WTC11 (cell line): ENCODE data around the gene PGA3. TPM values are rescaled to one million over a fixed set of nuclear protein-coding genes. Genes with fewer than 3 reads are reported as not detected.
A peak's percentile ranks its signal among the peaks of the same experiment; 100 is the strongest.

Source experiments
- ATAC-seq: fragments of 200-7000 bp; cut with Tn5 transposase; 2 replicates; pipeline ENCODE4 v1.10.0; 2021; ENCODE audit warnings: mild to moderate bottlenecking, moderate library complexity
- CTCF ChIA-PET: fragments of 300-600 bp; sonication (Branson Sonifier 250); formaldehyde crosslinking; loops from one replicate; lab custom pipeline; 2021; ENCODE audit warnings: antibody characterized with exemption; lab: Charles Lee
- POLR2A ChIA-PET: fragments of 350-600 bp; sonication (Branson Sonifier 250); formaldehyde crosslinking; loops from one replicate; lab custom pipeline; 2021; ENCODE audit warnings: antibody characterized with exemption; lab: Charles Lee
- DNase-seq: peaks from one replicate; pipeline ENCODE4 v3.0.0; 2021; ENCODE audit warnings: low spot score
- H3K27ac Mint-ChIP-seq: 2 replicates; pipeline ENCODE4 v1.8.0; 2021; ENCODE audit warnings: mixed read lengths
- H3K27me3 Mint-ChIP-seq: 2 replicates; pipeline ENCODE4 v1.8.0; 2021; ENCODE audit warnings: low read depth, mild to moderate bottlenecking, moderate library complexity, mixed read lengths
- H3K36me3 Mint-ChIP-seq: 2 replicates; pipeline ENCODE4 v1.8.0; 2021; ENCODE audit warnings: mixed read lengths
- H3K4me1 Mint-ChIP-seq: 2 replicates; pipeline ENCODE4 v1.8.0; 2022; ENCODE audit warnings: mixed read lengths
- H3K4me3 Mint-ChIP-seq: 2 replicates; pipeline ENCODE4 v1.8.0; 2021; ENCODE audit warnings: mild to moderate bottlenecking, moderate library complexity, mixed read lengths
- H3K9me3 Mint-ChIP-seq: 2 replicates; pipeline ENCODE4 v1.8.0; 2021; ENCODE audit warnings: mixed read lengths
- E2F4 ChIP-seq: sonication (generic); formaldehyde crosslinking; IDR thresholded peaks from 2 replicates; pipeline ENCODE4 v1.8.1; 2022; ENCODE audit warnings: low read depth, mild to moderate bottlenecking, moderate library complexity, missing genetic modification reagents, borderline replicate concordance
- ESRRA ChIP-seq: sonication (generic); formaldehyde crosslinking; IDR thresholded peaks from 2 replicates; pipeline ENCODE4 v1.8.1; 2022; ENCODE audit warnings: mild to moderate bottlenecking, missing genetic modification reagents, borderline replicate concordance
- FOXJ3 ChIP-seq: sonication (generic); formaldehyde crosslinking; IDR thresholded peaks from 2 replicates; pipeline ENCODE4 v1.9.0; 2021; ENCODE audit warnings: missing genetic modification reagents, mild to moderate bottlenecking, borderline replicate concordance
- GRHL2 ChIP-seq: fragments of 250-450 bp; sonication (Bioruptor Pico); IDR thresholded peaks from 2 replicates; pipeline ENCODE4 v1.8.0; 2022; ENCODE audit warnings: mild to moderate bottlenecking, moderate library complexity; ENCODE audit not compliant: insufficient replicate concordance, severe bottlenecking
- IRF2 ChIP-seq: sonication (generic); formaldehyde crosslinking; IDR thresholded peaks from 2 replicates; pipeline ENCODE4 v1.8.0; 2022; ENCODE audit warnings: low read depth, missing genetic modification reagents, borderline replicate concordance
- JUN ChIP-seq: sonication (generic); formaldehyde crosslinking; IDR thresholded peaks from 2 replicates; pipeline ENCODE4 v1.8.0; 2023; ENCODE audit warnings: mild to moderate bottlenecking, missing genetic modification reagents
- NR3C1 ChIP-seq: sonication (generic); formaldehyde crosslinking; conservative IDR thresholded peaks from 2 replicates; pipeline ENCODE4 v1.8.1; 2023; ENCODE audit warnings: low read depth, mild to moderate bottlenecking, missing genetic modification reagents
- TEAD1 ChIP-seq: sonication (generic); formaldehyde crosslinking; IDR thresholded peaks from 2 replicates; pipeline ENCODE4 v1.8.0; 2022; ENCODE audit warnings: mild to moderate bottlenecking, missing genetic modification reagents
- ZBTB21 ChIP-seq: sonication (generic); formaldehyde crosslinking; IDR thresholded peaks from 2 replicates; pipeline ENCODE4 v1.8.1; 2023; ENCODE audit warnings: mild to moderate bottlenecking, missing genetic modification reagents, borderline replicate concordance
- ZNF138 ChIP-seq: sonication (generic); formaldehyde crosslinking; conservative IDR thresholded peaks from 2 replicates; pipeline ENCODE4 v1.8.1; 2022; ENCODE audit warnings: mild to moderate bottlenecking, moderate library complexity, missing genetic modification reagents
- ZNF232 ChIP-seq: sonication (generic); formaldehyde crosslinking; IDR thresholded peaks from 2 replicates; pipeline ENCODE4 v1.8.0; 2022; ENCODE audit warnings: mild to moderate bottlenecking, missing genetic modification reagents
- ZNF671 ChIP-seq: fragments of 250-450 bp; sonication (Bioruptor Pico); IDR thresholded peaks from 2 replicates; pipeline ENCODE4 v1.8.0; 2021; ENCODE audit warnings: mild to moderate bottlenecking
- total RNA-seq: library from RNA; stranded (reverse); gene quantifications from 3 replicates; pipeline ENCODE4 v1.2.3, GENCODE V29; 2021
- TF ChIP-seq, protein P1 (sequence below): fragments of 250-450 bp; sonication (Bioruptor Pico); IDR thresholded peaks from 2 replicates; pipeline ENCODE4 v1.9.0; 2021; ENCODE audit warnings: mild to moderate bottlenecking
- TF ChIP-seq, protein P2 (sequence below): sonication (generic); formaldehyde crosslinking; IDR thresholded peaks from 2 replicates; pipeline ENCODE4 v1.8.0; 2022; ENCODE audit warnings: mild to moderate bottlenecking, missing genetic modification reagents
- TF ChIP-seq, protein P3 (sequence below): sonication (generic); formaldehyde crosslinking; IDR thresholded peaks from 2 replicates; pipeline ENCODE4 v1.8.1; 2023; ENCODE audit warnings: mild to moderate bottlenecking, missing genetic modification reagents

The PGA3 gene
- total RNA-seq, 1 experiment from 2014 or later, result 0.20 TPM

- no peak for TF ChIP-seq E2F4 (CRISPR knock-in tag)
- TF ChIP-seq, protein P1, sequence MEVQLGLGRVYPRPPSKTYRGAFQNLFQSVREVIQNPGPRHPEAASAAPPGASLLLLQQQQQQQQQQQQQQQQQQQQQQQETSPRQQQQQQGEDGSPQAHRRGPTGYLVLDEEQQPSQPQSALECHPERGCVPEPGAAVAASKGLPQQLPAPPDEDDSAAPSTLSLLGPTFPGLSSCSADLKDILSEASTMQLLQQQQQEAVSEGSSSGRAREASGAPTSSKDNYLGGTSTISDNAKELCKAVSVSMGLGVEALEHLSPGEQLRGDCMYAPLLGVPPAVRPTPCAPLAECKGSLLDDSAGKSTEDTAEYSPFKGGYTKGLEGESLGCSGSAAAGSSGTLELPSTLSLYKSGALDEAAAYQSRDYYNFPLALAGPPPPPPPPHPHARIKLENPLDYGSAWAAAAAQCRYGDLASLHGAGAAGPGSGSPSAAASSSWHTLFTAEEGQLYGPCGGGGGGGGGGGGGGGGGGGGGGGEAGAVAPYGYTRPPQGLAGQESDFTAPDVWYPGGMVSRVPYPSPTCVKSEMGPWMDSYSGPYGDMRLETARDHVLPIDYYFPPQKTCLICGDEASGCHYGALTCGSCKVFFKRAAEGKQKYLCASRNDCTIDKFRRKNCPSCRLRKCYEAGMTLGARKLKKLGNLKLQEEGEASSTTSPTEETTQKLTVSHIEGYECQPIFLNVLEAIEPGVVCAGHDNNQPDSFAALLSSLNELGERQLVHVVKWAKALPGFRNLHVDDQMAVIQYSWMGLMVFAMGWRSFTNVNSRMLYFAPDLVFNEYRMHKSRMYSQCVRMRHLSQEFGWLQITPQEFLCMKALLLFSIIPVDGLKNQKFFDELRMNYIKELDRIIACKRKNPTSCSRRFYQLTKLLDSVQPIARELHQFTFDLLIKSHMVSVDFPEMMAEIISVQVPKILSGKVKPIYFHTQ (CRISPR knock-in tag), result no peak
Observed at GRCh38 chr11:61155741-61156140, 47.6 kb upstream of the PGA3 start (continued).

DNA sequence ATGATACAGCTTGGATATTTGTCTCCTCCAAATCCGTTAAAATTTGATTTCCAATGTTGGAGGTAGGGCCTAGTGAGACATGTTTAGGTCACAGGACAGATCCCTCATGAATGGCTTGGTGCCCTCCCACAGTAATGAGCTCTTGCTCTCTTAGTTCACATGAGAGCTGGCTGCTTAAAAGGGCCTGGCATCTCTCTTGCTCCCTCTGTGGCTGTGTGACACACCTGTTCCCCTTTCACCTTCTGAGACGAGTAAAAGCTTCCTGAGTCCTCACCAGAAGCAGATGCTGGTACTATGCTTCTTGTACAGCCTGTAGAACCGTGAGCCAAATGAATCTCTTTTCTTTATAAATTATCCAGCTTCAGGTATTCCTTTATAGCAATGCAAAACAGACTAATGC, 45.6 kb upstream of the PGA3 start:
- ATAC-seq, result no peak
- Mint-ChIP-seq H3K9me3 (no peaks in the 10 kb centered on the region), H3K36me3 (peaks cover 22% of the 10 kb centered on the region), H3K27ac (no peak overlapping the region; the same call in 1 of the 2 replicates), H3K27me3 (no peaks in the 10 kb centered on the region), H3K4me1 (peaks cover 45% of the 10 kb centered on the region), H3K4me3 (no peak overlapping the region)
- DNase-seq, result no peak
- TF ChIP-seq GRHL2 (CRISPR knock-in tag) (no peak), FOXJ3 (CRISPR knock-in tag) (no peak), ZNF138 (CRISPR knock-in tag) (no peak), ZNF232 (no peak), TEAD1 (no peak), ZBTB21 (CRISPR knock-in tag) (no peak), NR3C1 (CRISPR knock-in tag) (no peak)
- TF ChIP-seq, protein P2, sequence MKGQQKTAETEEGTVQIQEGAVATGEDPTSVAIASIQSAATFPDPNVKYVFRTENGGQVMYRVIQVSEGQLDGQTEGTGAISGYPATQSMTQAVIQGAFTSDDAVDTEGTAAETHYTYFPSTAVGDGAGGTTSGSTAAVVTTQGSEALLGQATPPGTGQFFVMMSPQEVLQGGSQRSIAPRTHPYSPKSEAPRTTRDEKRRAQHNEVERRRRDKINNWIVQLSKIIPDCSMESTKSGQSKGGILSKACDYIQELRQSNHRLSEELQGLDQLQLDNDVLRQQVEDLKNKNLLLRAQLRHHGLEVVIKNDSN (CRISPR knock-in tag), result no peak
- ChIA-PET POLR2A (no interaction called here), CTCF (interaction anchor here (0.9 to 1.4 kb wide), 3 partner anchors 9 to 213 kb away, joined by 3 to 5 read pairs (median 3); no protein-coding TSS in a partner anchor)

- peak overlapping the region; percentile 19; the same call in 1 of the 2 replicates for H3K4me3 Mint-ChIP-seq
- CTCF ChIA-PET, result interaction anchor here (0.9 to 1.5 kb wide), 3 partner anchors 17 to 214 kb away, joined by 3 to 4 read pairs (median 3); no protein-coding TSS in a partner anchor
- peaks cover 37% of the 10 kb centered on the region for H3K4me1 Mint-ChIP-seq
- H3K27ac Mint-ChIP-seq, result peak overlapping the region; percentile 87; the same call in 1 of the 2 replicates
- TF ChIP-seq JUN (CRISPR knock-in tag) (no peak), IRF2 (CRISPR knock-in tag) (no peak), ESRRA (CRISPR knock-in tag) (no peak), ZNF671 (CRISPR knock-in tag) (no peak)
- TF ChIP-seq, protein P3, sequence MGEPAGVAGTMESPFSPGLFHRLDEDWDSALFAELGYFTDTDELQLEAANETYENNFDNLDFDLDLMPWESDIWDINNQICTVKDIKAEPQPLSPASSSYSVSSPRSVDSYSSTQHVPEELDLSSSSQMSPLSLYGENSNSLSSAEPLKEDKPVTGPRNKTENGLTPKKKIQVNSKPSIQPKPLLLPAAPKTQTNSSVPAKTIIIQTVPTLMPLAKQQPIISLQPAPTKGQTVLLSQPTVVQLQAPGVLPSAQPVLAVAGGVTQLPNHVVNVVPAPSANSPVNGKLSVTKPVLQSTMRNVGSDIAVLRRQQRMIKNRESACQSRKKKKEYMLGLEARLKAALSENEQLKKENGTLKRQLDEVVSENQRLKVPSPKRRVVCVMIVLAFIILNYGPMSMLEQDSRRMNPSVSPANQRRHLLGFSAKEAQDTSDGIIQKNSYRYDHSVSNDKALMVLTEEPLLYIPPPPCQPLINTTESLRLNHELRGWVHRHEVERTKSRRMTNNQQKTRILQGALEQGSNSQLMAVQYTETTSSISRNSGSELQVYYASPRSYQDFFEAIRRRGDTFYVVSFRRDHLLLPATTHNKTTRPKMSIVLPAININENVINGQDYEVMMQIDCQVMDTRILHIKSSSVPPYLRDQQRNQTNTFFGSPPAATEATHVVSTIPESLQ (CRISPR knock-in tag), result no peak
- DNase-seq (no peak), ATAC-seq (no peak)
- POLR2A ChIA-PET, result interaction anchor here (0.7 kb wide), 1 partner anchor 496 kb away, joined by 3 read pairs; no protein-coding TSS in a partner anchor
- H3K36me3 Mint-ChIP-seq, result peaks cover 22% of the 10 kb centered on the region
- H3K27me3 Mint-ChIP-seq, result no peaks in the 10 kb centered on the region
- H3K9me3 Mint-ChIP-seq, result no peaks in the 10 kb centered on the region
Observed at GRCh38 chr11:61158691-61159381, 44.5 kb upstream of the PGA3 start.
